HepG2 (cell line): Measurements from ENCODE around the gene MC1R. TPM values are rescaled to one million over a fixed set of nuclear protein-coding genes. Genes with fewer than 3 reads are reported as not detected.

Source experiments
- ARID4A ChIP-seq: sonication (generic); formaldehyde crosslinking; IDR thresholded peaks from 2 replicates; pipeline ENCODE4 v1.5.0; 2020; ENCODE audit warnings: mild to moderate bottlenecking, missing genetic modification reagents, borderline replicate concordance
- ATF2 ChIP-seq: sonication (generic); formaldehyde crosslinking; IDR thresholded peaks from 2 replicates; pipeline ENCODE4 v1.4.0; 2020; ENCODE audit warnings: missing genetic modification reagents
- CAMTA2 ChIP-seq: sonication (generic); formaldehyde crosslinking; IDR thresholded peaks from 2 replicates; pipeline ENCODE4 v1.4.0; 2020; ENCODE audit warnings: mild to moderate bottlenecking, missing genetic modification reagents, borderline replicate concordance
- FOXA1 ChIP-seq, 2 experiments: fragments of 450-650 bp in 1 of 2; sonication (generic) in 1 of 2; formaldehyde crosslinking in 1 of 2; IDR thresholded peaks; 2 replicates each; pipeline versions ENCODE4 v1.4.0 to v1.6.1; 2016 to 2020; ENCODE audit warnings: missing genetic modification reagents in 1 of 2
- FOXP1 ChIP-seq, 2 experiments: fragments of 450-650 bp in 1 of 2; IDR thresholded peaks; 2 replicates each; pipeline ENCODE4 v1.6.1; 2017 to 2018; ENCODE audit warnings: antibody characterized with exemption in 1 of 2
- MLXIP ChIP-seq: sonication (generic); formaldehyde crosslinking; IDR thresholded peaks from 2 replicates; pipeline ENCODE4 v1.9.0; 2021; ENCODE audit warnings: missing genetic modification reagents, borderline replicate concordance
- RXRA ChIP-seq: sonication (generic); formaldehyde crosslinking; IDR thresholded peaks from 2 replicates; pipeline ENCODE4 v1.5.1; 2020; ENCODE audit warnings: missing genetic modification reagents
- SOX6 ChIP-seq, 2 experiments: fragments of 450-650 bp in 1 of 2; sonication (generic) in 1 of 2; formaldehyde crosslinking in 1 of 2; IDR thresholded peaks; 2 replicates each; pipeline versions ENCODE4 v1.4.0 to v1.6.1; 2017 to 2020; ENCODE audit warnings: antibody characterized with exemption in 1 of 2, mild to moderate bottlenecking in 1 of 2, missing genetic modification reagents in 1 of 2
- STAT6 ChIP-seq: sonication (generic); formaldehyde crosslinking; IDR thresholded peaks from 2 replicates; pipeline ENCODE4 v1.4.0; 2020; ENCODE audit warnings: missing genetic modification reagents, mild to moderate bottlenecking, borderline replicate concordance
- YY1 ChIP-seq: IDR thresholded peaks from 2 replicates; pipeline ENCODE4 v1.6.1; 2011; ENCODE audit warnings: low read length, low read depth, moderate library complexity, mild to moderate bottlenecking; ENCODE audit not compliant: insufficient read depth, insufficient replicate concordance
- ZNF274 ChIP-seq: sonication (generic); formaldehyde crosslinking; IDR thresholded peaks from 2 replicates; pipeline ENCODE4 v1.5.1; 2020; ENCODE audit warnings: mild to moderate bottlenecking, missing genetic modification reagents
- ZNF33A ChIP-seq: sonication (generic); formaldehyde crosslinking; IDR thresholded peaks from 2 replicates; pipeline ENCODE4 v1.5.1; 2020; ENCODE audit warnings: missing genetic modification reagents, mild to moderate bottlenecking, moderate library complexity, borderline replicate concordance
- ZNF552 ChIP-seq: sonication (generic); formaldehyde crosslinking; IDR thresholded peaks from 2 replicates; pipeline ENCODE4 v1.9.0; 2022; ENCODE audit warnings: missing genetic modification reagents, mild to moderate bottlenecking, borderline replicate concordance
- ZNF557 ChIP-seq: sonication (generic); formaldehyde crosslinking; IDR thresholded peaks from 2 replicates; pipeline ENCODE4 v1.4.0; 2020; ENCODE audit warnings: missing genetic modification reagents
- ZNF670 ChIP-seq: sonication (generic); formaldehyde crosslinking; IDR thresholded peaks from 2 replicates; pipeline ENCODE4 v1.8.0; 2022; ENCODE audit warnings: mild to moderate bottlenecking, missing genetic modification reagents, borderline replicate concordance
- ZNF792 ChIP-seq: IDR thresholded peaks from 2 replicates; pipeline ENCODE4 v1.6.1; 2016
- polyA plus RNA-seq, 8 experiments: library from polyadenylated mRNA; depleted of rRNA in 3 of 8; stranded (reverse) in 7 of 8; unstranded in 1 of 8; fragments of >200 nt; fragmentation: Illumina TruSeq in 4 of 8; extraction: Trizol in 4 of 8; gene quantifications; 2 replicates each; pipeline versions ENCODE4 v1.2.1 to v1.2.3, GENCODE V29; 2011 to 2016; ENCODE audit warnings: low read depth in 4 of 8, missing spikeins in 1 of 8, mixed read lengths in 1 of 8; ENCODE audit not compliant: insufficient read depth in 1 of 8
- total RNA-seq, 5 experiments: library from RNA; depleted of rRNA; stranded (reverse); fragments of >200 nt; fragmentation: Illumina TruSeq; extraction: Trizol; gene quantifications; 2 replicates each; pipeline ENCODE4 v1.2.3, GENCODE V29; 2016; ENCODE audit warnings: low read depth in 1 of 5

The MC1R gene
- total and polyA plus RNA-seq, 2 of the 13 experiments (the other 11 are each of a cell fraction or from before 2014, with no cell fraction given): 9.1 to 14.8 TPM

- TF ChIP-seq STAT6 (CRISPR knock-in tag) (no peak), FOXP1 (IDR thresholded peaks at IDR 0.05) (no peak), FOXP1 (CRISPR knock-in tag; IDR thresholded peaks at IDR 0.05) (no peak), ZNF557 (CRISPR knock-in tag) (0 out of 2 replicates have a peak, but pooled peaks have one; percentile 25), RXRA (peak; percentile 56), YY1 (peak; percentile 64), ARID4A (CRISPR knock-in tag) (peak; percentile 81), SOX6 (IDR thresholded peaks at IDR 0.05) (no peak), SOX6 (CRISPR knock-in tag; IDR thresholded peaks at IDR 0.05) (peak; percentile 9), CAMTA2 (CRISPR knock-in tag) (peak; percentile 20), ZNF792 (CRISPR knock-in tag) (peak; percentile 83), ZNF274 (peak; percentile 13; the same call in 1 of the 2 replicates), ATF2 (CRISPR knock-in tag) (0 out of 2 replicates have a peak, but pooled peaks have one; percentile 35), MLXIP (CRISPR knock-in tag) (no peak), ZNF670 (CRISPR knock-in tag) (0 out of 2 replicates have a peak, but pooled peaks have one; percentile 69), ZNF552 (CRISPR knock-in tag) (no peak; the same call in 1 of the 2 replicates), FOXA1 (IDR thresholded peaks at IDR 0.05) (no peak), FOXA1 (CRISPR knock-in tag; IDR thresholded peaks at IDR 0.05) (peak; percentile 5; the same call in 1 of the 2 replicates), ZNF33A (no peak)
Measured at GRCh38 chr16:89921702-89922476, 3.2 kb downstream of the MC1R start (continued).
